NCI-H1694 (cell line): ENCODE results near the gene ZNF556.
A peak's percentile ranks its signal among the peaks of the same experiment; 100 is the strongest.

ENCODE experiments used
- DNase-seq: peaks from one replicate; lab custom pipeline; 2025; lab: John Stamatoyannopoulos, UW

The ZNF556 gene

GRCh38 chr19:2867025-2867991 lies at the start of gene ZNF556:
TSS of gene ZNF556 (plus strand) at chr19:2867335. CDS start at chr19:2867422, 87 bp downstream.
- DNase-seq, result no peak

- peak; percentile 85 for DNase-seq
Observed at GRCh38 chr19:2819540-2820111, 47.5 kb upstream of the ZNF556 start, which contains the start of gene ZNF554. TSS of gene ZNF554 (plus strand) at chr19:2819868. CDS start at chr19:2820072, 204 bp downstream.

- no peak for DNase-seq
Observed at GRCh38 chr19:2820112-2820702, 46.9 kb upstream of the ZNF556 start.

GRCh38 chr19:2822846-2823245 lies 44.3 kb upstream of the ZNF556 start:
- DNase-seq, result no peak

- DNase-seq, result no peak
Observed at GRCh38 chr19:2823646-2824045, 43.5 kb upstream of the ZNF556 start.

GRCh38 chr19:2824129-2824528 lies 43.0 kb upstream of the ZNF556 start:
- DNase-seq, result no peak

GRCh38 chr19:2827022-2827421 lies 40.1 kb upstream of the ZNF556 start:
- no peak for DNase-seq

GRCh38 chr19:2827840-2828489 lies 39.2 kb upstream of the ZNF556 start:
- DNase-seq, result no peak

GRCh38 chr19:2834294-2834871 lies 32.8 kb upstream of the ZNF556 start:
- no peak for DNase-seq

- no peak for DNase-seq
Observed at GRCh38 chr19:2837430-2837829, 29.7 kb upstream of the ZNF556 start.

- DNase-seq, result peak; percentile 96
Observed at GRCh38 chr19:2840794-2841791, 26.0 kb upstream of the ZNF556 start, which contains the start of gene ZNF555. TSS of gene ZNF555 (plus strand) at chr19:2841475. CDS start at chr19:2841573, 98 bp downstream.

- DNase-seq, result no peak
Observed at GRCh38 chr19:2841855-2842574, 25.1 kb upstream of the ZNF556 start.

GRCh38 chr19:2845107-2845506 lies 22.0 kb upstream of the ZNF556 start:
- no peak for DNase-seq

- DNase-seq, result no peak
Observed at GRCh38 chr19:2846180-2846894, 20.8 kb upstream of the ZNF556 start.

GRCh38 chr19:2847507-2847906 lies 19.6 kb upstream of the ZNF556 start:
- no peak for DNase-seq

GRCh38 chr19:2848616-2849015 lies 18.5 kb upstream of the ZNF556 start:
- no peak for DNase-seq

GRCh38 chr19:2850256-2850925 lies 16.7 kb upstream of the ZNF556 start:
- DNase-seq, result no peak

- DNase-seq, result no peak
Observed at GRCh38 chr19:2852598-2852997, 14.5 kb upstream of the ZNF556 start.
